Left ventricle myocardium inferior (tissue), 1 donor: Measurements from ENCODE around the gene RHOA. TPM values are rescaled to one million over a fixed set of nuclear protein-coding genes. Genes with fewer than 3 reads are reported as not detected.

Experiments
- DNase-seq: peaks from one replicate; pipeline ENCODE4 v3.0.0-alpha.2; 2020
- H3K27ac ChIP-seq: fragments of 200-600 bp; replicated peaks from 2 replicates; pipeline ENCODE4 v1.8.0; 2021
- H3K27me3 ChIP-seq: fragments of 200-600 bp; 2 replicates; pipeline ENCODE4 v1.8.0; 2021; ENCODE audit warnings: low read depth
- H3K36me3 ChIP-seq: fragments of 200-600 bp; 2 replicates; pipeline ENCODE4 v1.8.0; 2021
- H3K4me1 ChIP-seq: fragments of 200-600 bp; 2 replicates; pipeline ENCODE4 v1.8.0; 2021
- H3K4me3 ChIP-seq: fragments of 200-600 bp; 2 replicates; pipeline ENCODE4 v1.8.0; 2021; ENCODE audit warnings: mild to moderate bottlenecking, moderate library complexity
- H3K9me3 ChIP-seq: fragments of 200-600 bp; replicated peaks from 2 replicates; pipeline ENCODE4 v1.8.0; 2021
- CTCF ChIP-seq: fragments of 200-600 bp; IDR thresholded peaks from 2 replicates; pipeline ENCODE4 v1.8.0; 2021; ENCODE audit warnings: antibody characterized with exemption, mild to moderate bottlenecking, borderline replicate concordance
- intact Hi-C: fragments of 100-400 bp; cut with micrococcal nuclease; formaldehyde crosslinking; loops from one replicate; pipeline ENCODE4 v1.11.0; 2022
- total RNA-seq: library from RNA; stranded (reverse); fragmentation: NEBNext Ultra II Directional; extraction: Animal tissue kit (Norgen Biotek cat#: 25700); gene quantifications from one replicate; pipeline ENCODE4 v1.2.1, GENCODE V29; 2021
- donor health status: DM: no; HTN: yes; CAD: no; lungs with severe emphysema.

The RHOA gene
- total RNA-seq, 1 donor from 2014 or later, result 247 TPM

- DNase-seq, result no peak
- TF ChIP-seq CTCF, result no peak
- no peaks in the 10 kb centered on the region for H3K36me3 ChIP-seq
- no peak overlapping the region for H3K27ac ChIP-seq
- H3K9me3 ChIP-seq, result no peaks in the 10 kb centered on the region
- no peak overlapping the region for H3K4me3 ChIP-seq
- no peaks in the 10 kb centered on the region for H3K27me3 ChIP-seq
- intact Hi-C loops, result no loop called here
- H3K4me1 ChIP-seq, result peaks cover 90% of the 10 kb centered on the region
Measured at GRCh38 chr3:49387721-49388120, 24.1 kb downstream of the RHOA start.

GRCh38 chr3:49386056-49386756 is 25.6 kb downstream of the RHOA start:
- no peak for TF ChIP-seq CTCF
- Histone ChIP-seq H3K9me3 (no peaks in the 10 kb centered on the region), H3K27me3 (no peaks in the 10 kb centered on the region), H3K27ac (no peak overlapping the region), H3K36me3 (no peaks in the 10 kb centered on the region), H3K4me1 (peaks cover 84% of the 10 kb centered on the region), H3K4me3 (no peak overlapping the region)
- intact Hi-C loops, result no loop called here
- no peak for DNase-seq

DNA sequence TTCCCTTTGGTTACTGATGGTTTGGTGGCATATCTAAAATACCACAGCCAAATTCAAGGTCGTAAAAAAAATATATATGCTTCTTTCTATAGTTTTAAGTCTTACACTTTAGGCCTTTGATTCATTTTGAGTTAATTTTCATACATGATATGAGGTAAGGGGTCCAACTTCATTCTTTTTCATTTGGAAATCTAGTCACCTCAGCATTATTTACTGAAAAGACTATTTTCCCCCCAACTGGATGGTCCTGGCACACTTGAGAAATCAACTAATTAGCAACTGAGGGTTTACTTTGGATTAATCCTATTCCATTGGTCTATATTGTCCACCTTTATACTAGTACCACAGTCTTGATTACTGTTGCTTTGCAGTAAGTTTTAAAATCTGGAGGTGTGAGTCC is 26.2 kb downstream of the RHOA start:
- Histone ChIP-seq H3K4me1 (peaks cover 83% of the 10 kb centered on the region), H3K36me3 (no peaks in the 10 kb centered on the region), H3K4me3 (no peak overlapping the region), H3K27me3 (no peaks in the 10 kb centered on the region), H3K9me3 (no peaks in the 10 kb centered on the region), H3K27ac (no peak overlapping the region)
- no peak for DNase-seq
- intact Hi-C loops, result no loop called here
- TF ChIP-seq CTCF, result no peak

DNA sequence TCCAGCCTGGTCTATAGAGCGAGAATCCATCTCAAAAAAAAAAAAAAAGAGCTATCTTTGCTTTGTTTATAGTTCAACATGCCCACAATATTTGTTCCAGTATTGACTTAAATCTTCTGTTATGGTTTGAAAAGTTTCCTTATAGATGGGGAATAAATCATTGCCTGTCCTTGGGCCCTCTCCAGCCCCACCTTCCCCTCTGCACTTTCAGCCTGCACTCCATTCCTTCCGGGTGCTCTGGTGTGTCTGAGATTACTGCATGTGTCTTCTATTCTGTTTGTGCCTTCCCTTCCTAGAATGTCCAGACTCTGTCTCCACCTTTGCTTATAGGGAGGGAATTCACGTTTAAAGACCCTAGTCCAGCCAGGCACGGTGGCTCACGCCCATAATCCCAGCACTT is 28.4 kb downstream of the RHOA start:
- intact Hi-C loops, result no loop called here
- H3K27me3 ChIP-seq, result no peaks in the 10 kb centered on the region
- no peak overlapping the region for H3K27ac ChIP-seq
- TF ChIP-seq CTCF, result no peak
- H3K36me3 ChIP-seq, result no peaks in the 10 kb centered on the region
- no peak for DNase-seq
- no peak overlapping the region for H3K4me3 ChIP-seq
- no peaks in the 10 kb centered on the region for H3K9me3 ChIP-seq
- H3K4me1 ChIP-seq, result peaks cover 83% of the 10 kb centered on the region

GRCh38 chr3:49378249-49378895 is 33.4 kb downstream of the RHOA start:
- Histone ChIP-seq H3K27me3 (no peaks in the 10 kb centered on the region), H3K36me3 (peaks cover 26% of the 10 kb centered on the region), H3K27ac (no peak overlapping the region), H3K4me1 (peaks cover 64% of the 10 kb centered on the region), H3K9me3 (no peaks in the 10 kb centered on the region), H3K4me3 (no peak overlapping the region)
- no peak for TF ChIP-seq CTCF
- DNase-seq, result peak; percentile 22
- intact Hi-C loops, result no loop called here
